Measurements from ENCODE around the gene AK5. TPM values are rescaled to one million over a fixed set of nuclear protein-coding genes. Genes with fewer than 3 reads are reported as not detected.

The AK5 gene
- total RNA-seq, 4 donors from 2014 or later: not detected

DNA sequence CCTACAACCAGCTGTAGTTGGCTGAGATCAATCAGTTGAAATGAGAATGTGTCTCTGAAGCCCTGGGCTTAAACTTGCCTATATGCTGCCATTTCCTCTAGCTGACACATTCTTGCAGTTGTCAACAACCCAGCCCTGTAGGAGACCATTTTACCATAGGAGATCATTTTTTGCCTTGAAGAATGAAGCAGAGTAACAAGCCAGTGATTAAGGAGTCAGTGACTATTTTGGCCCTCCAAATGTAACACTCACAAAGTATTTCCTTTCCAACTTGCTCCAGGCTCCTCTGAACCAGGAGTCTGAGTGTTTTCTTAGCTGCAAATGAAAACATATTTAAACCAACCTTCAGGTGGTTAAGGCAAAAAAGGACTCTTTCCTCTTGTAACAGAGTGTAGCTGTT lies 217.1 kb downstream of the AK5 start:
- no peaks in the 10 kb centered on the region for H3K4me1 ChIP-seq
- H3K27ac ChIP-seq: no peak overlapping the region
- no peak overlapping the region for H3K4me3 ChIP-seq
- no peak for DNase-seq
- no peaks in the 10 kb centered on the region for H3K27me3 ChIP-seq
- H3K36me3 ChIP-seq: no peaks in the 10 kb centered on the region
- TF ChIP-seq CTCF (IDR thresholded peaks at IDR 0.05) (no peak), POLR2A (IDR thresholded peaks at IDR 0.05) (no peak)
- intact Hi-C loops (cut with DNase I): no loop called here
- no peaks in the 10 kb centered on the region for H3K9me3 ChIP-seq

- Histone ChIP-seq H3K36me3 (no peaks in the 10 kb centered on the region), H3K9me3 (no peaks in the 10 kb centered on the region), H3K4me3 (no peak overlapping the region), H3K4me1 (no peaks in the 10 kb centered on the region), H3K27ac (no peak overlapping the region), H3K27me3 (no peaks in the 10 kb centered on the region)
- DNase-seq: no peak
- TF ChIP-seq CTCF (IDR thresholded peaks at IDR 0.05) (no peak), POLR2A (IDR thresholded peaks at IDR 0.05) (no peak)
- intact Hi-C loops (cut with DNase I): no loop called here
- WGBS, 2 donors: 60 to 66% methylated on average over 2 to 5 of the region's 5 CpGs
These were observed 217.6 kb downstream of the AK5 start for GRCh38 chr1:77499466-77499865.

DNA sequence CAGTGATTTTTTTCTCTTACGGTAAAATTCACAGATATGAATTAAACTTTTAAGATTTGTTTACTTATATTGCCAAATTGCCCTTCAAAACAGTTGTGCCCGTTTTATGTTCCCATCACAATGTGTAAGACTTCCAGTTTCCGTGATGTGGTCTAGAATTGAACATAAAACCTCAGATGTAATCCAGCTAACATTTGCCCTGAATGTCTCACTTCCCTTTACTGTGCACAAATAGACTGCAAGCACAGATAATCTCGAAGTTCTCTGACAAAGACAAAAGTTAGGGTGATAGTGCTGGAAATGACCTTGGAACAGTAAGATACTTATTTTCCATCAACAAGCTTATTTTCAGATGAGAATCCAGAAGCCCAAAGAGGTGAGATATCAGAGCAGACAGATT lies 223.2 kb downstream of the AK5 start:
- no peak overlapping the region for H3K27ac ChIP-seq
- DNase-seq: no peak
- TF ChIP-seq POLR2A (IDR thresholded peaks at IDR 0.05) (no peak), CTCF (IDR thresholded peaks at IDR 0.05) (no peak)
- H3K9me3 ChIP-seq: no peaks in the 10 kb centered on the region
- no peaks in the 10 kb centered on the region for H3K4me1 ChIP-seq
- intact Hi-C loops (cut with DNase I): no loop called here
- H3K27me3 ChIP-seq: no peaks in the 10 kb centered on the region
- WGBS, 2 donors: 50 to 51% methylated on average over 4 of the region's 4 CpGs
- no peaks in the 10 kb centered on the region for H3K36me3 ChIP-seq
- no peak overlapping the region for H3K4me3 ChIP-seq

DNA sequence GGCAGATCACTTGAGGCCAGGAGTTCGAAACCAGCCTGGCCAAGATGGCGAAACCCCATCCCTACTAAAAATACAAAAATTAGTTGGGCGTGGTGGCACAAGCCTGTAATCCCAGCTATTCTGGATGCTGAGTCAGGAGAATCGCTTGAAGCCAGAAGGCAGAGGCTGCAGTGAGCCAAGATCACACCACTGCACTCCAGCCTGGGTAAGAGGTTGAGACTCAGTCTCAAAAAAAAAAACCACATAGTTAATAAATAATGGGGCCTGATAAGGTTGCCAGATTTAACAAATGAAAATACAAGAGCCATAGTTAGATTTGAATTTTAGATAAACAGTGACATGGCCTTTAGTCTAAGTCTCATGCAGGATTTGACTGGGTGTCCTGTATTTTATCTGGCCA lies 225.0 kb downstream of the AK5 start:
- intact Hi-C loops (cut with DNase I): no loop called here
- Histone ChIP-seq H3K36me3 (no peaks in the 10 kb centered on the region), H3K4me3 (no peak overlapping the region), H3K9me3 (no peaks in the 10 kb centered on the region), H3K4me1 (no peaks in the 10 kb centered on the region), H3K27ac (no peak overlapping the region), H3K27me3 (no peaks in the 10 kb centered on the region)
- no peak for TF ChIP-seq CTCF (IDR thresholded peaks at IDR 0.05)
- TF ChIP-seq POLR2A (IDR thresholded peaks at IDR 0.05): no peak
- 66 to 84% methylated on average over 3 of the region's 4 CpGs for WGBS, 2 donors
- no peak for DNase-seq

- H3K9me3 ChIP-seq: no peaks in the 10 kb centered on the region
- H3K27me3 ChIP-seq: no peaks in the 10 kb centered on the region
- TF ChIP-seq CTCF (IDR thresholded peaks at IDR 0.05): no peak
- no peak for TF ChIP-seq POLR2A (IDR thresholded peaks at IDR 0.05)
- no peaks in the 10 kb centered on the region for H3K36me3 ChIP-seq
- H3K4me1 ChIP-seq: no peaks in the 10 kb centered on the region
- intact Hi-C loops (cut with DNase I): no loop called here
- no peak overlapping the region for H3K4me3 ChIP-seq
- no peak for DNase-seq
- 70 to 82% methylated on average over 3 of the region's 3 CpGs for WGBS, 2 donors
- no peak overlapping the region for H3K27ac ChIP-seq
These were observed 227.3 kb downstream of the AK5 start for GRCh38 chr1:77509051-77509492.
